Measurements from ENCODE around the gene KCNH2.

DNA sequence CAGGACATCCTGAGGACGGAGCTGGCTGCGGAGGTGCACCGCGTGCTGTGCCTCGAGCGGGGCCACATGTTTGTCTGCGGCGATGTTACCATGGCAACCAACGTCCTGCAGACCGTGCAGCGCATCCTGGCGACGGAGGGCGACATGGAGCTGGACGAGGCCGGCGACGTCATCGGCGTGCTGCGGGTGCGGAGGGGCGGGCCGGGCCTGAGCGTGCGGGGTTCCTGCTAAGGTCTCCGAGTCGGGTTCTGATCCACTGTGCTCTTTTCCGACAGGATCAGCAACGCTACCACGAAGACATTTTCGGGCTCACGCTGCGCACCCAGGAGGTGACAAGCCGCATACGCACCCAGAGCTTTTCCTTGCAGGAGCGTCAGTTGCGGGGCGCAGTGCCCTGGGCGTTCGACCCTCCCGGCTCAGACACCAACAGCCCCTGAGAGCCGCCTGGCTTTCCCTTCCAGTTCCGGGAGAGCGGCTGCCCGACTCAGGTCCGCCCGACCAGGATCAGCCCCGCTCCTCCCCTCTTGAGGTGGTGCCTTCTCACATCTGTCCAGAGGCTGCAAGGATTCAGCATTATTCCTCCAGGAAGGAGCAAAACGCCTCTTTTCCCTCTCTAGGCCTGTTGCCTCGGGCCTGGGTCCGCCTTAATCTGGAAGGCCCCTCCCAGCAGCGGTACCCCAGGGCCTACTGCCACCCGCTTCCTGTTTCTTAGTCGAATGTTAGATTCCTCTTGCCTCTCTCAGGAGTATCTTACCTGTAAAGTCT lies 35.8 kb upstream of the KCNH2 start:
- TF ChIP-seq, protein P1, sequence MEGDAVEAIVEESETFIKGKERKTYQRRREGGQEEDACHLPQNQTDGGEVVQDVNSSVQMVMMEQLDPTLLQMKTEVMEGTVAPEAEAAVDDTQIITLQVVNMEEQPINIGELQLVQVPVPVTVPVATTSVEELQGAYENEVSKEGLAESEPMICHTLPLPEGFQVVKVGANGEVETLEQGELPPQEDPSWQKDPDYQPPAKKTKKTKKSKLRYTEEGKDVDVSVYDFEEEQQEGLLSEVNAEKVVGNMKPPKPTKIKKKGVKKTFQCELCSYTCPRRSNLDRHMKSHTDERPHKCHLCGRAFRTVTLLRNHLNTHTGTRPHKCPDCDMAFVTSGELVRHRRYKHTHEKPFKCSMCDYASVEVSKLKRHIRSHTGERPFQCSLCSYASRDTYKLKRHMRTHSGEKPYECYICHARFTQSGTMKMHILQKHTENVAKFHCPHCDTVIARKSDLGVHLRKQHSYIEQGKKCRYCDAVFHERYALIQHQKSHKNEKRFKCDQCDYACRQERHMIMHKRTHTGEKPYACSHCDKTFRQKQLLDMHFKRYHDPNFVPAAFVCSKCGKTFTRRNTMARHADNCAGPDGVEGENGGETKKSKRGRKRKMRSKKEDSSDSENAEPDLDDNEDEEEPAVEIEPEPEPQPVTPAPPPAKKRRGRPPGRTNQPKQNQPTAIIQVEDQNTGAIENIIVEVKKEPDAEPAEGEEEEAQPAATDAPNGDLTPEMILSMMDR (IDR thresholded peaks at IDR 0.05): no peak
- TF ChIP-seq POLR2A (IDR thresholded peaks at IDR 0.05) (no peak), EP300 (IDR thresholded peaks at IDR 0.05) (no peak), POLR2AphosphoS5 (IDR thresholded peaks at IDR 0.05) (no peak)

All from stomach (tissue), 4 donors.